Pancreas (tissue), 10 donors: ENCODE data around the gene PLB1. TPM values are rescaled to one million over a fixed set of nuclear protein-coding genes. Genes with fewer than 3 reads are reported as not detected.

Experiments
- ATAC-seq, 4 donors: fragments of 200-7000 bp; cut with Tn5 transposase; one replicate each; pipeline versions ENCODE4 v1.8.0 to v1.9.1; 2020; ENCODE audit warnings: mild to moderate bottlenecking in 4 of 4, moderate library complexity in 4 of 4
- DNase-seq, 6 donors: peaks; one replicate each; pipeline ENCODE4 v3.0.0-alpha.2; 2020
- FAIRE-seq: peaks from 2 replicates; lab custom pipeline; 2012; peaks lifted over from hg19 to GRCh38; lab: Jason Lieb, UNC
- H3K27ac ChIP-seq, 4 donors: fragments of 200-600 bp; sonication (generic); 1 replicate in 3 of 4; 2 replicates in 1 of 4; pipeline versions ENCODE4 v1.5.0 to v1.8.0; 2020
- H3K27me3 ChIP-seq, 4 donors: fragments of 200-600 bp; one replicate each; pipeline ENCODE4 v1.8.0; 2021
- H3K36me3 ChIP-seq, 3 donors: fragments of 200-600 bp; sonication (generic) in 1 of 3; one replicate each; pipeline versions ENCODE4 v1.5.0 to v1.8.0; 2020 to 2021
- H3K4me1 ChIP-seq, 3 donors: fragments of 200-600 bp; one replicate each; pipeline ENCODE4 v1.8.0; 2021
- H3K4me3 ChIP-seq, 4 donors: fragments of 200-600 bp; sonication (generic) in 2 of 4; one replicate each; pipeline versions ENCODE4 v1.5.0 to v1.8.0; 2020 to 2021
- H3K9me3 ChIP-seq, 4 donors: fragments of 200-600 bp; one replicate each; pipeline ENCODE4 v1.8.0; 2021
- CTCF ChIP-seq, 4 donors: fragments of 200-600 bp; sonication (generic) in 3 of 4; IDR thresholded peaks; one replicate each; pipeline versions ENCODE4 v1.5.0 to v1.8.0; 2021; ENCODE audit warnings: antibody characterized with exemption in 4 of 4
- WGBS, 2 donors: extraction: QIAGEN DNeasy Blood & Tissue Kit; methylation state at CpG; one replicate each; pipeline ENCODE4 v1.1.7; 2013; 5-methylcytosine and 5-hydroxymethylcytosine counted together
- intact Hi-C, 3 donors: fragments of 100-400 bp; cut with DNase I; formaldehyde crosslinking; loops; one replicate each; pipeline versions ENCODE4 v1.11.1 to v1.14.2; 2022
- polyA plus RNA-seq, 2 donors: library from polyadenylated mRNA; stranded (reverse); fragments of 200-250 nt; gene quantifications; one replicate each; pipeline ENCODE4 v1.2.3, GENCODE V29; 2013
- total RNA-seq, 6 donors: library from RNA; stranded (reverse); fragmentation: NEBNext Ultra II Directional in 4 of 6; extraction: Animal tissue kit (Norgen Biotek cat#: 25700) in 4 of 6; gene quantifications; one replicate each; pipeline versions ENCODE4 v1.2.1 to v1.2.4, GENCODE V29; 2021 to 2023
- donor health status: healthy with polysubstance abuse.
- donor health status: DM: no; HTN: no; CAD: no; lungs with moderate emphysema.
- donor health status: DM: no; HTN: no; CAD: no.
- donor health status: control.
- donor health status: control.
- donor health status: Bipolar disorder and iron deficiency.
- donor health status: DM: yes; HTN: yes; CAD: no.
- donor health status: DM: no; HTN: no; CAD: no.
- donor health status: DM: no; HTN: no; CAD: no.
- donor health status: DM: yes; HTN: yes; CAD: no.

Gene PLB1
- total and polyA plus RNA-seq, 8 donors = 0.16 to 2.4 (median 0.93) TPM

GRCh38 chr2:28552045-28552823 lies 56.4 kb downstream of the PLB1 start:
- Histone ChIP-seq H3K27ac (no peak overlapping the region), H3K4me3 (no peak overlapping the region), H3K4me1 (no peaks in the 10 kb centered on the region), H3K27me3 (no peaks in the 10 kb centered on the region), H3K9me3 (no peaks in the 10 kb centered on the region), H3K36me3 (no peaks in the 10 kb centered on the region)
- intact Hi-C loops = no loop called here
- FAIRE-seq = no peak
- no peak for TF ChIP-seq CTCF (IDR thresholded peaks at IDR 0.05)
- ATAC-seq = no peak
- WGBS, 2 donors = 72% methylated on average over 3 of the region's 3 CpGs
- DNase-seq = no peak

GRCh38 chr2:28556303-28556702 lies 60.4 kb downstream of the PLB1 start:
- no peak for DNase-seq
- Histone ChIP-seq H3K4me3 (no peak overlapping the region), H3K9me3 (no peaks in the 10 kb centered on the region), H3K27me3 (no peaks in the 10 kb centered on the region), H3K27ac (no peak overlapping the region), H3K36me3 (no peaks in the 10 kb centered on the region), H3K4me1 (no peaks in the 10 kb centered on the region)
- FAIRE-seq = no peak
- WGBS, 2 donors = 82 to 83% methylated on average over 4 of the region's 4 CpGs
- intact Hi-C loops = no loop called here
- TF ChIP-seq CTCF (IDR thresholded peaks at IDR 0.05) = no peak
- no peak for ATAC-seq

GRCh38 chr2:28557389-28558131 lies 61.7 kb downstream of the PLB1 start:
- FAIRE-seq (no peak), ATAC-seq (no peak), DNase-seq (no peak)
- Histone ChIP-seq H3K36me3 (no peaks in the 10 kb centered on the region), H3K27me3 (no peaks in the 10 kb centered on the region), H3K4me1 (no peaks in the 10 kb centered on the region), H3K9me3 (no peaks in the 10 kb centered on the region), H3K4me3 (no peak overlapping the region), H3K27ac (no peak overlapping the region)
- intact Hi-C loops = no loop called here
- WGBS, 2 donors = 68 to 69% methylated on average over 6 of the region's 6 CpGs
- TF ChIP-seq CTCF (IDR thresholded peaks at IDR 0.05) = no peak

GRCh38 chr2:28558158-28558820 lies 62.4 kb downstream of the PLB1 start:
- 93 to 96% methylated on average over 5 of the region's 5 CpGs for WGBS, 2 donors
- Histone ChIP-seq H3K4me3 (no peak overlapping the region), H3K9me3 (no peaks in the 10 kb centered on the region), H3K27me3 (no peaks in the 10 kb centered on the region), H3K36me3 (no peaks in the 10 kb centered on the region), H3K4me1 (no peaks in the 10 kb centered on the region), H3K27ac (no peak overlapping the region)
- DNase-seq (no peak), FAIRE-seq (no peak), ATAC-seq (no peak)
- TF ChIP-seq CTCF (IDR thresholded peaks at IDR 0.05) = no peak
- intact Hi-C loops = no loop called here
